ENCODE results near the gene YWHAG. TPM values are rescaled to one million over a fixed set of nuclear protein-coding genes. Genes with fewer than 3 reads are reported as not detected.

Gene YWHAG
- polyA plus RNA-seq, 1 donor (not counting 4 experiments of a cell fraction or from before 2014, with no cell fraction given): 130 TPM

GRCh38 chr7:76286842-76287403, 71.9 kb downstream of the YWHAG start:
- peaks cover 2% of the 10 kb centered on the region for H4K20me1 ChIP-seq (ENCODE audit: control insufficient read depth, extremely low read depth, insufficient read depth, low read length)
- no peak overlapping the region for H3K4me3 ChIP-seq (ENCODE audit: control insufficient read depth in 2 of 3, extremely low read depth in 1 of 3, insufficient read depth in 2 of 3, low read depth in 1 of 3, low read length in 3 of 3)
- dilution Hi-C loops (cut with MboI; ENCODE audit: extremely low pct_ligation_motif_present, low sequenced_read_pairs): loop anchor here (10.0 kb wide), 1 partner anchor 82 kb away; the partner anchor contains the start of gene SRRM3
- H2AFZ ChIP-seq (ENCODE audit: control insufficient read depth, low read length): no peak overlapping the region
- H3K27me3 ChIP-seq (ENCODE audit: control insufficient read depth, extremely low read depth, insufficient read depth, low read length): peaks cover 22% of the 10 kb centered on the region
- no peak for DNase-seq (ENCODE audit: low read depth, low spot score)
- H3K27ac ChIP-seq (ENCODE audit: control insufficient read depth, insufficient read depth, low read length): no peak overlapping the region
- no peaks in the 10 kb centered on the region for H3K36me3 ChIP-seq (ENCODE audit: control insufficient read depth in 2 of 2, extremely low read depth in 1 of 2, insufficient read depth in 2 of 2, low read length in 2 of 2)
- no peaks in the 10 kb centered on the region for H3K9me1 ChIP-seq (ENCODE audit: control insufficient read depth, extremely low read depth, insufficient read depth, low read length)
- H3K4me1 ChIP-seq (ENCODE audit: control insufficient read depth, extremely low read depth, insufficient read depth, low read length): peaks cover 10% of the 10 kb centered on the region
- no peak overlapping the region for H3K9ac ChIP-seq (ENCODE audit: control insufficient read depth, extremely low read depth, insufficient read depth, low read length)
- no peaks in the 10 kb centered on the region for H3K79me2 ChIP-seq (ENCODE audit: control insufficient read depth, insufficient read depth, low read length)
- FAIRE-seq: no peak
- H3K9me3 ChIP-seq (ENCODE audit: control insufficient read depth, low read depth, low read length): no peaks in the 10 kb centered on the region
- no peak for TF ChIP-seq CTCF (optimal IDR thresholded peaks at IDR 0.05 in 1 of 3, IDR thresholded peaks at IDR 0.05 in 1 of 3, conservative IDR thresholded peaks at IDR 0.05 in 1 of 3; ENCODE audit: extremely low read depth in 1 of 3, insufficient read depth in 2 of 3, low read length in 3 of 3)
- H3K4me2 ChIP-seq (ENCODE audit: control insufficient read depth, extremely low read depth, insufficient read depth, low read depth, low read length): no peak overlapping the region

- no peaks in the 10 kb centered on the region for H3K36me3 ChIP-seq (ENCODE audit: control insufficient read depth in 2 of 2, extremely low read depth in 1 of 2, insufficient read depth in 2 of 2, low read length in 2 of 2)
- H3K27me3 ChIP-seq (ENCODE audit: control insufficient read depth, extremely low read depth, insufficient read depth, low read length): peaks cover 29% of the 10 kb centered on the region
- TF ChIP-seq CTCF (optimal IDR thresholded peaks at IDR 0.05 in 1 of 3, IDR thresholded peaks at IDR 0.05 in 1 of 3, conservative IDR thresholded peaks at IDR 0.05 in 1 of 3; ENCODE audit: extremely low read depth in 1 of 3, insufficient read depth in 2 of 3, low read length in 3 of 3) (no peak), EZH2 (IDR thresholded peaks at IDR 0.05; ENCODE audit: low read length) (no peak)
- H3K27ac ChIP-seq (ENCODE audit: control insufficient read depth, insufficient read depth, low read length): no peak overlapping the region
- no peak overlapping the region for H2AFZ ChIP-seq (ENCODE audit: control insufficient read depth, low read length)
- H4K20me1 ChIP-seq (ENCODE audit: control insufficient read depth, extremely low read depth, insufficient read depth, low read length): peaks cover 2% of the 10 kb centered on the region
- H3K4me3 ChIP-seq (ENCODE audit: control insufficient read depth in 2 of 3, extremely low read depth in 1 of 3, insufficient read depth in 2 of 3, low read depth in 1 of 3, low read length in 3 of 3): no peak overlapping the region
- H3K4me1 ChIP-seq (ENCODE audit: control insufficient read depth, extremely low read depth, insufficient read depth, low read length): peaks cover 3% of the 10 kb centered on the region
- no peaks in the 10 kb centered on the region for H3K79me2 ChIP-seq (ENCODE audit: control insufficient read depth, insufficient read depth, low read length)
- H3K9me3 ChIP-seq (ENCODE audit: control insufficient read depth, low read depth, low read length): no peaks in the 10 kb centered on the region
- no peak overlapping the region for H3K4me2 ChIP-seq (ENCODE audit: control insufficient read depth, extremely low read depth, insufficient read depth, low read depth, low read length)
- no peaks in the 10 kb centered on the region for H3K9me1 ChIP-seq (ENCODE audit: control insufficient read depth, extremely low read depth, insufficient read depth, low read length)
- DNase-seq (ENCODE audit: low read depth, low spot score): no peak
- no peak for FAIRE-seq
- dilution Hi-C loops (cut with MboI; ENCODE audit: extremely low pct_ligation_motif_present, low sequenced_read_pairs): loop anchor here (10.0 kb wide), 1 partner anchor 81 kb away; the partner anchor contains the start of gene SRRM3
- H3K9ac ChIP-seq (ENCODE audit: control insufficient read depth, extremely low read depth, insufficient read depth, low read length): no peak overlapping the region
Observed at GRCh38 chr7:76285604-76286374, 73.0 kb downstream of the YWHAG start.

Measured in keratinocyte (primary cell).